ENCODE data around the gene MARS2. TPM values are rescaled to one million over a fixed set of nuclear protein-coding genes. Genes with fewer than 3 reads are reported as not detected.
"Not testable (repeated sequence)": the region's sequence is repeated elsewhere in the genome, so short reads cannot be mapped to it uniquely, and the experiment has no call there.

Gene MARS2
- total RNA-seq, 1 donor from 2014 or later: 6.1 TPM

GRCh38 chr2:197705912-197706838 lies 1.0 kb downstream of the MARS2 start:
- DNase-seq (ENCODE audit: low read depth, low spot score): no peak

DNA sequence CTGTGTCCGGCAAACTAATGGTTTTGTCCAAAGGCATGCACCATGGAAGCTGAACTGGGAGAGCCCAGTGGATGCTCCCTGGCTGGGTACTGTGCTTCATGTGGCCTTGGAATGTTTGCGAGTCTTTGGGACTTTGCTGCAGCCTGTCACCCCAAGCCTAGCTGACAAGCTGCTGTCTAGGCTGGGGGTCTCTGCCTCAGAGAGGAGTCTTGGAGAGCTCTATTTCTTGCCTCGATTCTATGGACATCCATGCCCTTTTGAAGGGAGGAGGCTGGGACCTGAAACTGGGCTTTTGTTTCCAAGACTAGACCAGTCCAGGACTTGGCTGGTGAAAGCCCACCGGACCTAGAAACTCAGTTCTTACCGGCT lies 1.7 kb downstream of the MARS2 start:
- DNase-seq (ENCODE audit: low read depth, low spot score): no peak

- DNase-seq (ENCODE audit: low read depth, low spot score): no peak
Measured at GRCh38 chr2:197707316-197708213, 2.4 kb downstream of the MARS2 start.

DNA sequence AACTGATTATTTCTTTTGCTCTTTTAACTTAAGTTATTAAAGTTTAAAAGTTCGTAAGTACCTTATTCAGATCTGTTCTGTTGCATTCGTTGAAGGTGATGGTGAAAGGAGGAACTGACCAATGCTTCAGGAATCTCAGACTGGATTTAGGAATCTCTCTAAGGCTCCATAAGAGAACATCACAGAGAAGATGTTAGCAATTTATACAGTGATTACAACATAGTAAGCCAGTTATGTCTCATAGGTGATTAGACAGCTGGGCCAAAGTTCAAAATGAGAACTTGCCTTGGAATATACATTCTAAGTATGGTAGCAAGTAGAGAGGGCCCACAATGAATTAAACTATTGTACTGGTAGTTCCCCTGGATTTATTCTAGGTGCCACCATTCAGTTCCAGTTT lies 3.2 kb downstream of the MARS2 start:
- DNase-seq (ENCODE audit: low read depth, low spot score): no peak

- not testable (repeated sequence) for DNase-seq (ENCODE audit: low read depth, low spot score)
Measured at GRCh38 chr2:197709140-197709539, 4.0 kb downstream of the MARS2 start.

- no peak for DNase-seq (ENCODE audit: low read depth, low spot score)
Measured at GRCh38 chr2:197710424-197711042, 5.4 kb downstream of the MARS2 start.

- no peak for DNase-seq (ENCODE audit: low read depth, low spot score)
Measured at GRCh38 chr2:197711578-197711977, 6.4 kb downstream of the MARS2 start.

- DNase-seq (ENCODE audit: low read depth, low spot score): no peak
Measured at GRCh38 chr2:197713271-197713670, 8.1 kb downstream of the MARS2 start.

DNA sequence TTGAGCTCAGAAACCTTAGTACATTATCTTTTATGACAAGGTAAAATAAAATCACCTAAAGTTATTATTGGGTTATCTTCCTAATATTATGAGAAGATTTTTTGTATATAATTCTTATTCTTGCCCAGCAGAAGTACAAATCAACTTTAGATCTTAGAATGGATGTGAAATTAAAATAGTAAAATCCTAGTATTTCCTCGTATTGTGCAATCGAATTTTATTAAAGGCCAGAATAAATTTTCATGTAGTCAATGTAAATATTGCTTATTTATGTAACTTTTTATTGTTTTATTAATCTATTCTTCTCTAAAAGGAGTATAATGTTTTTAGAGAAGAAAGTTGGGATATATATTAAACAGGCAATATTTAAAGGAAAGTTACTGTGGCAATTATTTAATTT lies 12.7 kb downstream of the MARS2 start:
- no peak for DNase-seq (ENCODE audit: low read depth, low spot score)

- DNase-seq (ENCODE audit: low read depth, low spot score): no peak
Measured at GRCh38 chr2:197727011-197727410, 21.8 kb downstream of the MARS2 start.

- not testable (repeated sequence) for DNase-seq (ENCODE audit: low read depth, low spot score)
Measured at GRCh38 chr2:197728555-197729544, 23.7 kb downstream of the MARS2 start.

DNA sequence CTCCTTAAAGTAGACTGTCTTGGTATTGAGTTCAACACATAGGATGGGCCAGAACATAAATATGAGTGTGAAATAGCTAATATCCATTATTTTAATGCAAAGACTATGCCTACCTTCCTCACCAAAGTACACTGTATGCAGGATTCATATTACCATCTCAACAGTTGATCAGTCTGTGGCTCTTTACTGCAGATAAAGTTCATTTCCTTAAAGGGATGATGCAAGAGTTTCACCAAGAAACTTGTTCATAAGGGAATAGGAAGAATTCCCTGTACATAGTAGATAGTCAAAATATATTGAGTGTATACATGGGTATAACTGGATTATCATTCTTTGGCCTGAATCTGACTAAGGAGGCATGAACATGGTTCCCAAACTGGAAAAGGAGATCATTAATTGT lies 35.0 kb downstream of the MARS2 start:
- DNase-seq (ENCODE audit: low read depth, low spot score): no peak

Other genes starting within 250 kb of the MARS2 start
- 183 and 512 TPM in 2 replicates for gene HSPD1, start 205.5 kb upstream of the MARS2 start, total RNA-seq
- 115 and 245 TPM in 2 replicates for gene HSPE1, start 205.0 kb upstream of the MARS2 start, total RNA-seq
- 36.6 and 43.8 TPM in 2 replicates for gene MOB4, start 189.3 kb upstream of the MARS2 start, total RNA-seq
- gene RFTN2, start 29.8 kb upstream of the MARS2 start, total RNA-seq: 6.5 and 13.8 TPM in 2 replicates
- not detected in 2 replicates for gene BOLL, start 80.0 kb downstream of the MARS2 start, total RNA-seq
- 2.3 and 4.4 TPM in 2 replicates for gene PLCL1, start 99.2 kb downstream of the MARS2 start, total RNA-seq

Data from pulmonary artery endothelial cell (primary cell).